DOHH2 (cell line): ENCODE data around the gene AFDN.

Experiments
- H3F3A ChIP-seq: fragments of 200-600 bp; sonication (generic), shearing (Covaris generic); 2 replicates; pipeline ENCODE4 v1.6.0; 2016; ENCODE audit warnings: antibody characterized with exemption, mild to moderate bottlenecking; ENCODE audit not compliant: control insufficient read depth, insufficient read depth
- H3K27ac ChIP-seq: fragments of 200-600 bp; sonication (generic); 2 replicates; pipeline ENCODE4 v1.5.1; 2014; ENCODE audit warnings: low read depth, mild to moderate bottlenecking, low read length, moderate library complexity
- H3K27me3 ChIP-seq: fragments of 200-600 bp; sonication (generic); 2 replicates; pipeline ENCODE4 v1.6.1; 2014; ENCODE audit warnings: mild to moderate bottlenecking, low read length, mixed read lengths; ENCODE audit not compliant: control insufficient read depth
- H3K36me3 ChIP-seq: fragments of 200-600 bp; sonication (generic); 2 replicates; pipeline ENCODE4 v1.6.1; 2014; ENCODE audit warnings: mild to moderate bottlenecking, low read length, moderate library complexity, mixed read lengths; ENCODE audit not compliant: control insufficient read depth
- H3K4me1 ChIP-seq: fragments of 200-600 bp; sonication (generic); 2 replicates; pipeline ENCODE4 v1.6.1; 2014; ENCODE audit warnings: mild to moderate bottlenecking, low read length, mixed read lengths; ENCODE audit not compliant: control insufficient read depth
- H3K4me2 ChIP-seq: fragments of 200-600 bp; sonication (generic); 2 replicates; pipeline ENCODE4 v1.6.0; 2014; ENCODE audit warnings: mild to moderate bottlenecking, low read length, moderate library complexity
- H3K4me3 ChIP-seq: fragments of 200-600 bp; sonication (generic); 2 replicates; pipeline ENCODE4 v1.5.1; 2014; ENCODE audit warnings: mild to moderate bottlenecking, low read length, mixed read lengths
- H3K79me2 ChIP-seq: fragments of 200-600 bp; sonication (generic); 2 replicates; pipeline ENCODE4 v1.6.1; 2014; ENCODE audit warnings: mild to moderate bottlenecking, low read length, mixed read lengths; ENCODE audit not compliant: control insufficient read depth
- H3K9me2 ChIP-seq: fragments of 200-600 bp; sonication (generic); replicated peaks from 2 replicates; pipeline ENCODE4 v1.6.1; 2014; ENCODE audit warnings: mild to moderate bottlenecking, low read length, mixed read lengths; ENCODE audit not compliant: control insufficient read depth
- H3K9me3 ChIP-seq: fragments of 200-600 bp; sonication (generic); 2 replicates; pipeline ENCODE4 v1.6.1; 2014; ENCODE audit warnings: antibody characterized with exemption, low read length, mixed read lengths; ENCODE audit not compliant: control insufficient read depth, insufficient read depth
- H4K20me1 ChIP-seq: fragments of 200-600 bp; sonication (generic); 2 replicates; pipeline ENCODE4 v1.6.0; 2014; ENCODE audit warnings: low read depth, mild to moderate bottlenecking, antibody characterized with exemption, low read length, moderate library complexity; ENCODE audit not compliant: control insufficient read depth, insufficient read depth
- CTCF ChIP-seq: fragments of 200-600 bp; sonication (generic); IDR thresholded peaks from one replicate; pipeline ENCODE4 v1.5.1; 2014; ENCODE audit warnings: antibody characterized with exemption, mild to moderate bottlenecking, low read depth, low read length; ENCODE audit not compliant: poor library complexity, severe bottlenecking
- EZH2phosphoT487 ChIP-seq: fragments of 200-600 bp; sonication (generic); IDR thresholded peaks from 2 replicates; pipeline ENCODE4 v1.6.1; 2017; ENCODE audit warnings: borderline replicate concordance, mild to moderate bottlenecking, antibody characterized with exemption, low read length, moderate library complexity, mixed read lengths

Gene AFDN

GRCh38 chr6:167948716-167949115, 122.0 kb downstream of the AFDN start:
- no peaks in the 10 kb centered on the region for H3K4me1 ChIP-seq
- H3K4me2 ChIP-seq, result no peak overlapping the region
- H3K9me3 ChIP-seq, result no peaks in the 10 kb centered on the region
- no peaks in the 10 kb centered on the region for H3K27me3 ChIP-seq
- TF ChIP-seq CTCF, result no peak
- TF ChIP-seq EZH2phosphoT487, result no peak
- H3K9me2 ChIP-seq, result no peaks in the 10 kb centered on the region
- H4K20me1 ChIP-seq, result no peaks in the 10 kb centered on the region
- no peak overlapping the region for H3K27ac ChIP-seq
- H3K36me3 ChIP-seq, result peaks cover 24% of the 10 kb centered on the region
- H3F3A ChIP-seq, result no peaks in the 10 kb centered on the region
- no peaks in the 10 kb centered on the region for H3K79me2 ChIP-seq
- no peak overlapping the region for H3K4me3 ChIP-seq

- Histone ChIP-seq H3K4me2 (no peak overlapping the region), H3K36me3 (peaks cover 19% of the 10 kb centered on the region), H4K20me1 (no peaks in the 10 kb centered on the region), H3K27ac (no peak overlapping the region), H3F3A (no peaks in the 10 kb centered on the region), H3K9me2 (no peaks in the 10 kb centered on the region), H3K4me3 (no peak overlapping the region), H3K27me3 (no peaks in the 10 kb centered on the region), H3K4me1 (no peaks in the 10 kb centered on the region), H3K9me3 (no peaks in the 10 kb centered on the region), H3K79me2 (no peaks in the 10 kb centered on the region)
- TF ChIP-seq CTCF (no peak), EZH2phosphoT487 (no peak)
Measured at GRCh38 chr6:167949121-167949684, 122.5 kb downstream of the AFDN start.

GRCh38 chr6:167951781-167952511, 125.2 kb downstream of the AFDN start:
- Histone ChIP-seq H3K9me2 (no peaks in the 10 kb centered on the region), H3K4me1 (no peaks in the 10 kb centered on the region), H3K79me2 (no peaks in the 10 kb centered on the region), H3K27me3 (no peaks in the 10 kb centered on the region), H3K4me3 (no peak overlapping the region), H3K9me3 (no peaks in the 10 kb centered on the region), H3K27ac (no peak overlapping the region), H4K20me1 (no peaks in the 10 kb centered on the region), H3K36me3 (peaks cover 19% of the 10 kb centered on the region), H3F3A (no peaks in the 10 kb centered on the region), H3K4me2 (no peak overlapping the region)
- TF ChIP-seq EZH2phosphoT487 (no peak), CTCF (no peak)
